Mononuclear cell (primary cell): Measurements from ENCODE around the gene MUC16. TPM values are rescaled to one million over a fixed set of nuclear protein-coding genes. Genes with fewer than 3 reads are reported as not detected.
"Not testable (repeated sequence)": the region's sequence is repeated elsewhere in the genome, so short reads cannot be mapped to it uniquely, and the experiment has no call there.

Experiments used
- H3K27me3 ChIP-seq: 2 replicates; pipeline ENCODE4 v1.6.0; 2011; ENCODE audit warnings: low read length, control low read depth; ENCODE audit not compliant: insufficient read depth
- H3K4me1 ChIP-seq: 2 replicates; pipeline ENCODE4 v1.5.1; 2011; ENCODE audit warnings: mild to moderate bottlenecking, low read length, control low read depth; ENCODE audit not compliant: insufficient read depth
- H3K4me3 ChIP-seq: 2 replicates; pipeline ENCODE4 v1.5.1; 2011; ENCODE audit warnings: mild to moderate bottlenecking, low read length, moderate library complexity
- H3K9me3 ChIP-seq: 2 replicates; pipeline ENCODE4 v1.5.1; 2011; ENCODE audit warnings: low read depth, mild to moderate bottlenecking, control low read depth, low read length
- total RNA-seq: library from RNA; depleted of rRNA; stranded (reverse); fragments of >200 nt; gene quantifications from one replicate; pipeline ENCODE4 v1.2.3, GENCODE V29; 2012

The MUC16 gene
- under 0.01 TPM for total RNA-seq

- no peak within 1 kb of the TSS for H3K4me3 ChIP-seq
- no peaks in the 10 kb centered on the region for H3K27me3 ChIP-seq
- no peaks in the 10 kb centered on the region for H3K4me1 ChIP-seq
- H3K9me3 ChIP-seq: no peaks in the 10 kb centered on the region
These were observed at the start of gene MUC16 for GRCh38 chr19:9009935-9010651. TSS of gene MUC16 (minus strand) at chr19:9010409.

GRCh38 chr19:9058905-9059667, 48.9 kb upstream of the MUC16 start:
- Histone ChIP-seq H3K9me3 (no peaks in the 10 kb centered on the region), H3K4me3 (no peak overlapping the region), H3K4me1 (no peaks in the 10 kb centered on the region), H3K27me3 (no peaks in the 10 kb centered on the region)

- H3K9me3 ChIP-seq: no peaks in the 10 kb centered on the region
- H3K4me1 ChIP-seq: no peaks in the 10 kb centered on the region
- no peaks in the 10 kb centered on the region for H3K27me3 ChIP-seq
- H3K4me3 ChIP-seq: no peak overlapping the region
These were observed 47.5 kb upstream of the MUC16 start for GRCh38 chr19:9057505-9058258.

- H3K4me3 ChIP-seq, H3K4me1 ChIP-seq, H3K27me3 ChIP-seq, H3K9me3 ChIP-seq: not testable (repeated sequence)
These were observed 45.9 kb upstream of the MUC16 start for GRCh38 chr19:9056131-9056530.

- H3K9me3 ChIP-seq: no peaks in the 10 kb centered on the region
- H3K4me1 ChIP-seq: no peaks in the 10 kb centered on the region
- no peak overlapping the region for H3K4me3 ChIP-seq
- H3K27me3 ChIP-seq: no peaks in the 10 kb centered on the region
These were observed 44.6 kb upstream of the MUC16 start for GRCh38 chr19:9054765-9055164.

GRCh38 chr19:9054207-9054606, 44.0 kb upstream of the MUC16 start:
- H3K27me3 ChIP-seq: no peaks in the 10 kb centered on the region
- H3K4me3 ChIP-seq: no peak overlapping the region
- H3K4me1 ChIP-seq: no peaks in the 10 kb centered on the region
- no peaks in the 10 kb centered on the region for H3K9me3 ChIP-seq

GRCh38 chr19:9053674-9054073, 43.5 kb upstream of the MUC16 start:
- H3K9me3 ChIP-seq, H3K27me3 ChIP-seq, H3K4me1 ChIP-seq, H3K4me3 ChIP-seq: not testable (repeated sequence)

GRCh38 chr19:9052894-9053293, 42.7 kb upstream of the MUC16 start:
- H3K9me3 ChIP-seq: no peaks in the 10 kb centered on the region
- no peaks in the 10 kb centered on the region for H3K27me3 ChIP-seq

GRCh38 chr19:9046694-9047093, 36.5 kb upstream of the MUC16 start:
- no peaks in the 10 kb centered on the region for H3K4me1 ChIP-seq
- H3K4me3 ChIP-seq: no peak overlapping the region
- no peaks in the 10 kb centered on the region for H3K9me3 ChIP-seq
- no peaks in the 10 kb centered on the region for H3K27me3 ChIP-seq

More at GRCh38 chr19:9052894-9053293, 42.7 kb upstream of the MUC16 start:
- Histone ChIP-seq H3K4me3 (no peak overlapping the region), H3K4me1 (no peaks in the 10 kb centered on the region)

GRCh38 chr19:9044449-9044848, 34.2 kb upstream of the MUC16 start:
- Histone ChIP-seq H3K4me3 (no peak overlapping the region), H3K9me3 (no peaks in the 10 kb centered on the region), H3K4me1 (no peaks in the 10 kb centered on the region), H3K27me3 (no peaks in the 10 kb centered on the region)

- H3K9me3 ChIP-seq: no peaks in the 10 kb centered on the region
- no peaks in the 10 kb centered on the region for H3K27me3 ChIP-seq
- H3K4me3 ChIP-seq: no peak overlapping the region
- H3K4me1 ChIP-seq: no peaks in the 10 kb centered on the region
These were observed 33.3 kb upstream of the MUC16 start for GRCh38 chr19:9043524-9043923.

GRCh38 chr19:9041023-9041422, 30.8 kb upstream of the MUC16 start:
- Histone ChIP-seq H3K9me3 (no peaks in the 10 kb centered on the region), H3K4me1 (no peaks in the 10 kb centered on the region), H3K27me3 (no peaks in the 10 kb centered on the region), H3K4me3 (no peak overlapping the region)

- Histone ChIP-seq H3K4me1 (no peaks in the 10 kb centered on the region), H3K9me3 (no peaks in the 10 kb centered on the region), H3K27me3 (no peaks in the 10 kb centered on the region), H3K4me3 (no peak overlapping the region)
These were observed 29.9 kb upstream of the MUC16 start for GRCh38 chr19:9040131-9040530.

- H3K9me3 ChIP-seq: no peaks in the 10 kb centered on the region
- no peaks in the 10 kb centered on the region for H3K4me1 ChIP-seq
- no peaks in the 10 kb centered on the region for H3K27me3 ChIP-seq
- no peak overlapping the region for H3K4me3 ChIP-seq
These were observed 29.5 kb upstream of the MUC16 start for GRCh38 chr19:9039728-9040127.

- Histone ChIP-seq H3K27me3 (no peaks in the 10 kb centered on the region), H3K9me3 (no peaks in the 10 kb centered on the region), H3K4me1 (no peaks in the 10 kb centered on the region), H3K4me3 (no peak overlapping the region)
These were observed 27.3 kb upstream of the MUC16 start for GRCh38 chr19:9037400-9038062.
